PFSK-1 (cell line): ENCODE data around the gene RNF220.

ENCODE experiments used
- FOXP2 ChIP-seq: optimal IDR thresholded peaks from 2 replicates; pipeline ENCODE3; 2011; ENCODE audit warnings: borderline replicate concordance, control low read depth, inconsistent platforms; ENCODE audit not compliant: insufficient read depth; ENCODE audit errors: extremely low read length, extremely low read depth
- POLR2AphosphoS5 ChIP-seq: IDR thresholded peaks from 2 replicates; pipeline ENCODE4 v1.6.1; 2012; ENCODE audit warnings: low read depth, mild to moderate bottlenecking, control low read depth, low read length, moderate library complexity
- REST ChIP-seq, 2 experiments: IDR thresholded peaks; 2 replicates each; pipeline versions ENCODE4 v1.6.1 to v1.8.0; 2011 to 2012; ENCODE audit warnings: low read depth in 2 of 2, low read length in 2 of 2, control low read depth in 1 of 2, inconsistent platforms in 1 of 2, mild to moderate bottlenecking in 1 of 2, moderate library complexity in 1 of 2; ENCODE audit not compliant: insufficient read depth in 1 of 2
- SIN3A ChIP-seq: IDR thresholded peaks from 2 replicates; pipeline ENCODE4 v1.6.1; 2012; ENCODE audit warnings: mild to moderate bottlenecking, low read length, moderate library complexity, borderline replicate concordance; ENCODE audit not compliant: insufficient read depth
- TAF1 ChIP-seq: IDR thresholded peaks from 2 replicates; pipeline ENCODE4 v1.6.1; 2012; ENCODE audit warnings: low read length, control low read depth, borderline replicate concordance; ENCODE audit not compliant: insufficient read depth

The RNF220 gene

GRCh38 chr1:44497422-44498170 lies 92.5 kb downstream of the RNF220 start:
- TF ChIP-seq REST (IDR thresholded peaks at IDR 0.05; ENCODE audit: insufficient read depth in 1 of 2, low read depth in 2 of 2, low read length in 2 of 2) (no peak), POLR2AphosphoS5 (no peak), SIN3A (no peak), TAF1 (no peak), FOXP2 (no peak)

GRCh38 chr1:44499306-44499705 lies 94.3 kb downstream of the RNF220 start:
- TF ChIP-seq SIN3A (no peak), POLR2AphosphoS5 (no peak), FOXP2 (no peak), REST (IDR thresholded peaks at IDR 0.05; ENCODE audit: insufficient read depth in 1 of 2, low read depth in 2 of 2, low read length in 2 of 2) (no peak), TAF1 (no peak)

GRCh38 chr1:44500181-44501046 lies 95.4 kb downstream of the RNF220 start:
- no peak for TF ChIP-seq SIN3A
- no peak for TF ChIP-seq REST (IDR thresholded peaks at IDR 0.05; ENCODE audit: insufficient read depth in 1 of 2, low read depth in 2 of 2, low read length in 2 of 2)
- no peak for TF ChIP-seq TAF1
- no peak for TF ChIP-seq FOXP2
- TF ChIP-seq POLR2AphosphoS5 = no peak

GRCh38 chr1:44501047-44501890 lies 96.2 kb downstream of the RNF220 start:
- TF ChIP-seq SIN3A (no peak), TAF1 (no peak), POLR2AphosphoS5 (no peak), REST (IDR thresholded peaks at IDR 0.05; ENCODE audit: insufficient read depth in 1 of 2, low read depth in 2 of 2, low read length in 2 of 2) (no peak), FOXP2 (no peak)
